PC-3 (cell line): ENCODE results near the gene TGFBR3. TPM values are rescaled to one million over a fixed set of nuclear protein-coding genes. Genes with fewer than 3 reads are reported as not detected.

Experiments
- ATAC-seq: fragments of 200-7000 bp; cut with Tn5 transposase; 2 replicates; pipeline ENCODE4 v1.9.1; 2020; ENCODE audit warnings: mild to moderate bottlenecking, moderate library complexity
- BruUV-seq: library from RNA; stranded (reverse); fragments of 400-500 nt; replicated peaks from 2 replicates; lab custom pipeline; 2021; lab: Mats Ljungman, UMichigan
- CTCF ChIA-PET: fragments of 300-600 bp; sonication (Branson Sonifier 250); formaldehyde crosslinking; loops from one replicate; lab custom pipeline; 2022; ENCODE audit warnings: antibody characterized with exemption; lab: Charles Lee
- POLR2A ChIA-PET: fragments of 300-600 bp; sonication (Branson Sonifier 250); formaldehyde crosslinking; loops from one replicate; lab custom pipeline; 2022; ENCODE audit warnings: antibody characterized with exemption; ENCODE audit not compliant: unreplicated experiment; lab: Charles Lee
- DNase-seq: peaks from one replicate; pipeline ENCODE4 v3.0.0-alpha.2; 2015
- H2AFZ ChIP-seq: fragments of 300-600 bp; sonication (generic); 2 replicates; pipeline ENCODE4 v1.6.0; 2016; ENCODE audit warnings: antibody characterized with exemption, low read length
- H3F3A ChIP-seq: fragments of 300-600 bp; sonication (generic); one replicate; pipeline ENCODE4 v1.6.0; 2017; ENCODE audit warnings: antibody characterized with exemption, low read length, control low read depth, mild to moderate bottlenecking; ENCODE audit not compliant: unreplicated experiment
- H3K27ac ChIP-seq: fragments of 300-600 bp; sonication (generic); 2 replicates; pipeline ENCODE4 v1.5.1; 2016; ENCODE audit warnings: mild to moderate bottlenecking, low read length
- H3K27me3 ChIP-seq: fragments of 300-600 bp; sonication (generic); 2 replicates; pipeline ENCODE4 v1.6.1; 2016; ENCODE audit warnings: low read length, mixed read lengths
- H3K36me3 ChIP-seq: fragments of 300-600 bp; sonication (generic); 2 replicates; pipeline ENCODE4 v1.6.1; 2016; ENCODE audit warnings: low read depth, mixed run types, low read length, mixed read lengths
- H3K4me1 ChIP-seq: fragments of 300-600 bp; sonication (generic); 2 replicates; pipeline ENCODE4 v1.5.1; 2016; ENCODE audit warnings: low read length; ENCODE audit not compliant: insufficient read depth
- H3K4me2 ChIP-seq: fragments of 300-600 bp; sonication (generic); 2 replicates; pipeline ENCODE4 v1.6.0; 2016; ENCODE audit warnings: low read length
- H3K4me3 ChIP-seq: fragments of 300-600 bp; sonication (generic); 2 replicates; pipeline ENCODE4 v1.5.1; 2016; ENCODE audit warnings: mild to moderate bottlenecking, low read length, mixed read lengths
- H3K79me2 ChIP-seq: fragments of 300-600 bp; sonication (generic); 2 replicates; pipeline ENCODE4 v1.6.1; 2017; ENCODE audit warnings: low read length, mixed read lengths
- H3K9ac ChIP-seq: fragments of 300-600 bp; sonication (generic); 2 replicates; pipeline ENCODE4 v1.6.0; 2016; ENCODE audit warnings: mild to moderate bottlenecking, low read length
- H3K9me2 ChIP-seq: fragments of 300-600 bp; sonication (generic); replicated peaks from 2 replicates; pipeline ENCODE4 v1.6.1; 2016; ENCODE audit warnings: mixed run types, low read length, mixed read lengths
- H3K9me3 ChIP-seq: fragments of 300-600 bp; sonication (generic); 2 replicates; pipeline ENCODE4 v1.6.1; 2016; ENCODE audit warnings: low read length, mixed read lengths
- H4K20me1 ChIP-seq: fragments of 300-600 bp; sonication (generic); 2 replicates; pipeline ENCODE4 v1.6.1; 2016; ENCODE audit warnings: low read length, mixed read lengths
- CTCF ChIP-seq: fragments of 300-600 bp; sonication (generic); conservative IDR thresholded peaks from 2 replicates; pipeline ENCODE4 v1.5.1; 2017; ENCODE audit warnings: antibody characterized with exemption, low read depth, mild to moderate bottlenecking, low read length
- EZH2 ChIP-seq: fragments of 300-600 bp; sonication (generic); IDR thresholded peaks from one replicate; pipeline ENCODE4 v1.6.1; 2017; ENCODE audit warnings: antibody characterized with exemption, mild to moderate bottlenecking, low read length; ENCODE audit not compliant: unreplicated experiment
- EZH2phosphoT487 ChIP-seq: fragments of 300-600 bp; sonication (generic); IDR thresholded peaks from 2 replicates; pipeline ENCODE4 v1.6.1; 2018; ENCODE audit warnings: mild to moderate bottlenecking, antibody characterized with exemption, low read length, borderline replicate concordance
- intact Hi-C: fragments of 100-400 bp; cut with micrococcal nuclease; formaldehyde crosslinking; loops from 2 replicates; pipeline ENCODE4 v1.9.0; 2023
- total RNA-seq: library from RNA; depleted of rRNA; stranded (reverse); fragments of >200 nt; gene quantifications from 2 replicates; pipeline ENCODE4 v1.2.3, GENCODE V29; 2014

The TGFBR3 gene
- total RNA-seq, 1 experiment from 2014 or later, result 2.8 TPM

- POLR2A ChIA-PET, result no interaction called here
Measured at GRCh38 chr1:91643431-91643830, 242.5 kb downstream of the TGFBR3 start.

GRCh38 chr1:91640877-91641526, 244.9 kb downstream of the TGFBR3 start:
- no peak overlapping the region for H3K27ac ChIP-seq
- H3K27me3 ChIP-seq, result no peaks in the 10 kb centered on the region
- no TSS peak for BruUV-seq
- no peaks in the 10 kb centered on the region for H3F3A ChIP-seq
- CTCF ChIA-PET, result no interaction called here
- peaks cover 5% of the 10 kb centered on the region; the same call in 1 of the 2 replicates for H3K9me3 ChIP-seq
- no peak overlapping the region for H2AFZ ChIP-seq
- intact Hi-C loops, result no loop called here
- DNase-seq, result no peak
- ATAC-seq, result no peak
- POLR2A ChIA-PET, result no interaction called here
- TF ChIP-seq CTCF, result no peak
- TF ChIP-seq EZH2phosphoT487, result no peak
- TF ChIP-seq EZH2, result no peak
- no peaks in the 10 kb centered on the region for H3K36me3 ChIP-seq
- H4K20me1 ChIP-seq, result no peaks in the 10 kb centered on the region
- no peak overlapping the region for H3K4me3 ChIP-seq
- H3K79me2 ChIP-seq, result no peaks in the 10 kb centered on the region
- no peak overlapping the region for H3K9ac ChIP-seq
- H3K4me1 ChIP-seq, result no peaks in the 10 kb centered on the region
- no peak overlapping the region for H3K4me2 ChIP-seq
- H3K9me2 ChIP-seq, result no peaks in the 10 kb centered on the region; the same call in 1 of the 2 replicates

More at GRCh38 chr1:91643431-91643830, 242.5 kb downstream of the TGFBR3 start:
- no TSS peak for BruUV-seq
- Histone ChIP-seq H3K9ac (no peak overlapping the region), H2AFZ (no peak overlapping the region), H4K20me1 (no peaks in the 10 kb centered on the region), H3K4me2 (no peak overlapping the region), H3K4me1 (no peaks in the 10 kb centered on the region), H3F3A (no peaks in the 10 kb centered on the region), H3K36me3 (no peaks in the 10 kb centered on the region), H3K9me3 (peaks cover 5% of the 10 kb centered on the region; the same call in 1 of the 2 replicates), H3K9me2 (no peaks in the 10 kb centered on the region; the same call in 1 of the 2 replicates), H3K79me2 (no peaks in the 10 kb centered on the region), H3K27ac (no peak overlapping the region), H3K4me3 (no peak overlapping the region), H3K27me3 (no peaks in the 10 kb centered on the region)
- CTCF ChIA-PET, result no interaction called here
- intact Hi-C loops, result no loop called here
- TF ChIP-seq EZH2phosphoT487, result no peak
- TF ChIP-seq EZH2, result no peak
- TF ChIP-seq CTCF, result no peak
- DNase-seq, result no peak
- no peak for ATAC-seq

- no TSS peak for BruUV-seq
- ChIA-PET CTCF (no interaction called here), POLR2A (no interaction called here)
- H3K4me2 ChIP-seq, result no peak overlapping the region
- DNase-seq (no peak), ATAC-seq (no peak)
- H3K9me2 ChIP-seq, result no peaks in the 10 kb centered on the region
- H3K4me3 ChIP-seq, result no peak overlapping the region
- H3K36me3 ChIP-seq, result no peaks in the 10 kb centered on the region
- H3K27ac ChIP-seq, result no peak overlapping the region
- intact Hi-C loops, result no loop called here
- H3F3A ChIP-seq, result no peaks in the 10 kb centered on the region
- H3K79me2 ChIP-seq, result no peaks in the 10 kb centered on the region
- H4K20me1 ChIP-seq, result no peaks in the 10 kb centered on the region
- H3K9ac ChIP-seq, result no peak overlapping the region
- no peak overlapping the region for H2AFZ ChIP-seq
- peaks cover 5% of the 10 kb centered on the region; the same call in 1 of the 2 replicates for H3K9me3 ChIP-seq
- TF ChIP-seq EZH2phosphoT487 (no peak), EZH2 (no peak), CTCF (no peak)
- no peaks in the 10 kb centered on the region for H3K4me1 ChIP-seq
- H3K27me3 ChIP-seq, result no peaks in the 10 kb centered on the region
Measured at GRCh38 chr1:91637539-91637994, 248.4 kb downstream of the TGFBR3 start.
